Measurements from ENCODE around the gene APBA3. TPM values are rescaled to one million over a fixed set of nuclear protein-coding genes. Genes with fewer than 3 reads are reported as not detected.

Gene APBA3
- total and polyA plus RNA-seq, 11 donors: 8.8 to 28.7 (median 13.8) TPM

DNA sequence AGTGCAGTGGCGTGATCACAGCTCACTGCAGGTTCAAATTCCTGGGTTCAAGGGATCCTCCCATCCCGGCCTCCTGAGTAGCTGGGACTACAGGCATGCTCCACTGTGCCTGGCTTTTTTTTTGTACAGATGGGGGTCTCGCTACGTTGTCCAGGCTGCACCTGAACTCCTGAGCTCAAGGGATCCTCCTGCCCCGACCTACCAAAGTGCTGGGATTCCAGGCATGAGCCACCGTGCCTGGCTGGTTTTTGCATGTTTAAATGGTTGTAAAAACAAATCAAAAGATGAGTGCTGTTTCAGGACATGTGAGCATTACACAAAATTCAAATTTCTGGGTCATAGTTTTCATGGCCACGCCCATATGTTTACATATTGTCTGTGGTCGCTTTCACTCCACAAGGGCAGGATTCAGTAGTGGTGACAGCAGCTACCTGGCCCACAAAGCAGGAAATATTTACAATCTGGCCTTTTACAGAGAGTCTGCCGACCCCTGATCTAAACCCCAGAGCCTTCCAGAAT, 19.4 kb upstream of the APBA3 start:
- Histone ChIP-seq H3K9me3 (peaks cover 0 to 24% (median 21%) of the 10 kb centered on the region in 12 donors), H3K4me1 (peaks cover 0 to 11% (median 0%) of the 10 kb centered on the region in 12 donors), H3K36me3 (no peaks in the 10 kb centered on the region), H3K4me3 (no peak overlapping the region), H3K27me3 (peaks cover 6 to 39% (median 23%) of the 10 kb centered on the region in 9 donors), H3K27ac (no peak overlapping the region)
- WGBS, 4 donors: 89 to 93% (median 90%) methylated on average over 9 of the region's 9 CpGs
- intact Hi-C loops (cut with DNase I): loop anchor here in 1 of 10 donors (5.0 kb wide), 1 partner anchor 41 kb away; no protein-coding TSS in a partner anchor
- TF ChIP-seq POLR2A (IDR thresholded peaks at IDR 0.05): no peak
- TF ChIP-seq, protein P1, sequence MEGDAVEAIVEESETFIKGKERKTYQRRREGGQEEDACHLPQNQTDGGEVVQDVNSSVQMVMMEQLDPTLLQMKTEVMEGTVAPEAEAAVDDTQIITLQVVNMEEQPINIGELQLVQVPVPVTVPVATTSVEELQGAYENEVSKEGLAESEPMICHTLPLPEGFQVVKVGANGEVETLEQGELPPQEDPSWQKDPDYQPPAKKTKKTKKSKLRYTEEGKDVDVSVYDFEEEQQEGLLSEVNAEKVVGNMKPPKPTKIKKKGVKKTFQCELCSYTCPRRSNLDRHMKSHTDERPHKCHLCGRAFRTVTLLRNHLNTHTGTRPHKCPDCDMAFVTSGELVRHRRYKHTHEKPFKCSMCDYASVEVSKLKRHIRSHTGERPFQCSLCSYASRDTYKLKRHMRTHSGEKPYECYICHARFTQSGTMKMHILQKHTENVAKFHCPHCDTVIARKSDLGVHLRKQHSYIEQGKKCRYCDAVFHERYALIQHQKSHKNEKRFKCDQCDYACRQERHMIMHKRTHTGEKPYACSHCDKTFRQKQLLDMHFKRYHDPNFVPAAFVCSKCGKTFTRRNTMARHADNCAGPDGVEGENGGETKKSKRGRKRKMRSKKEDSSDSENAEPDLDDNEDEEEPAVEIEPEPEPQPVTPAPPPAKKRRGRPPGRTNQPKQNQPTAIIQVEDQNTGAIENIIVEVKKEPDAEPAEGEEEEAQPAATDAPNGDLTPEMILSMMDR (IDR thresholded peaks at IDR 0.05): no peak
- no peak for ATAC-seq
- DNase-seq: no peak

DNA sequence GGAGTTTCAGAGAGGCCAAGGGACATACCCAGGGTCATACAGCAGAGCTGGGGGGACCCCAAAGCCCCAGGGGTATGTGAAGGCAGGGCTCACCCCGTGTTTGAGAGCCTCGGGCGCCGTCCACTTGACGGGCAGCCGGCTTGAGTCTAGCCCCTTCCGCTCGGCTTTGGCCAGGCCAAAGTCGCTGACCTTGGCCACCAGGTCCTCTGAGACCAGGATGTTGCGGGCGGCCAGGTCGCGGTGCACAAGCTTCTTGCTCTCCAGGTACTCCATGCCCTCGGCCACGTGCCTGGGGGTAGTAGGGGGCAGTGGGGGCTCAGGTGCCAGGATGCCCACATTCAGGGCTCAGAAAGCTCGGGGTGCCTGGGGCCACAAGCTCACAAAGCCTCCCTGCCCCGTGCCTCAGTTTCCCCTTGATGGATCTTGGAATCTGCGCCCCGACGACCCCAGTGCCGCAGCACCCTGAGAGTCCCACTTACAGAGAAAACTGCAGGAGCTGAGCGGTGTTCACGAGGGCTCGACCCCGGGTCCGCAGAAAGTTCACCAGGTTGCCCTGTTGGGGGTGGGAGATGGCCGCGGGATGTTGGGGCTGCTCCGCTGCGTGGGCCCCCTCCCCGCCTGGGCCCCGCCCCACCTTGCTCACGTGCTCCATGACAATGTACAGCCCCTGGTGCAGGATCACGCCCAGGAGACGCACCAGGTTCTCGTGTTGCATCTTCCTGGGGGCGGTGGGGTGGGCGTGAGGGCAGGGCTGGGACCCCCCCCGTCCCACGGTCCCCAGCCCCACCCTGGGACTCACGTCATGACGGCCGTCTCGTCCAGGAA, 17.6 kb upstream of the APBA3 start:
- no peak overlapping the region for H3K4me3 ChIP-seq
- DNase-seq (no peak), ATAC-seq (no peak)
- intact Hi-C loops (cut with DNase I): loop anchor here in 1 of 10 donors (10.0 kb wide), 1 partner anchor 146 kb away; no protein-coding TSS in a partner anchor
- 72 to 91% (median 73%) methylated on average over 14 to 44 of the region's 44 CpGs for WGBS, 4 donors
- peaks cover 0 to 24% (median 21%) of the 10 kb centered on the region in 12 donors for H3K9me3 ChIP-seq
- no peaks in the 10 kb centered on the region for H3K36me3 ChIP-seq
- no peak overlapping the region for H3K27ac ChIP-seq
- no peaks in the 10 kb centered on the region for H3K4me1 ChIP-seq
- peaks cover 0 to 22% (median 8%) of the 10 kb centered on the region in 9 donors for H3K27me3 ChIP-seq
- TF ChIP-seq, protein P1 (IDR thresholded peaks at IDR 0.05): no peak
- no peak for TF ChIP-seq POLR2A (IDR thresholded peaks at IDR 0.05)

DNA sequence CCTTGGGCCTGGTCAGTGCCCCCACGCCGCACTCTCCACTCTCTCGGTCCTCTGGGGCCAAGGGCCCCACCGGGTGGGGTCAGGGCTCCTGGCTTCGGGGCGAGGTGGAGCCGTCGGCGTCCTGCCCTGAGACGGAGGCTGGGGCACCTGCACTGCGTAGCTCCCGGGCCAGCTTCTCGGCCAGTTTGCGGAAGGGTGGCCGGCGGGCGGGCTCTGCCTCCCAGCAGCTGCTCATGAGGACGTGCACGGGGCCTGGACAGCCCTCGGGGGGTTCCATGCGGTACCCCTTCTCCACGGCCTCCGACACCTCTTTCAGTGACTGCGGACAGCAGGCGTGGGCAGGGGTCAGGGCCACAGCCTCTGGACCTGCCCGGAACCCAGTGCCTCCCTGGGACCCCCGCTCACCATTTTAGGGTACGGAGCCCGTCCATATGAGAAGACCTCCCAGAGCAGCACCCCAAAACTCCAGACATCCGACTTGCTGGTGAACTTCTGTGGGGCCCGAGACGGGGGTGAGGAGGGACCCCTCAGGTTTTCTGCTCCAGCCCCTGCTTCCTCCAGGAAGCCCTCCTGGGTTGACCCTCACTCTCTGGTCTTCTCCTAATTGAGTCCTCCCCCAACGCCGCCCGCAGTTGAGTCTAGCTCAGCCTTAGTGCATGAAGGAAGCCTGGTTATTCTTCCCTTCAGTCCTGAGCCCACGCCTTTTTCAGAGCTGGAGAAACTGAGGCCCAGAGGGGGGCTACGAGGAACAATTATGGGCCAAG, 16.8 kb upstream of the APBA3 start:
- TF ChIP-seq, protein P1 (IDR thresholded peaks at IDR 0.05): no peak
- TF ChIP-seq POLR2A (IDR thresholded peaks at IDR 0.05): no peak
- H3K27me3 ChIP-seq: peaks cover 0 to 14% (median 0%) of the 10 kb centered on the region in 9 donors
- intact Hi-C loops (cut with DNase I): loop anchor here in 1 of 10 donors (10.0 kb wide), 1 partner anchor 147 kb away; no protein-coding TSS in a partner anchor
- WGBS, 4 donors: 86 to 88% (median 87%) methylated on average over 18 to 37 of the region's 37 CpGs
- no peak overlapping the region for H3K4me3 ChIP-seq
- no peaks in the 10 kb centered on the region for H3K4me1 ChIP-seq
- no peaks in the 10 kb centered on the region for H3K36me3 ChIP-seq
- peaks cover 0 to 24% (median 21%) of the 10 kb centered on the region in 12 donors for H3K9me3 ChIP-seq
- H3K27ac ChIP-seq: no peak overlapping the region
- ATAC-seq (no peak), DNase-seq (no peak)

All from heart left ventricle (tissue), 16 donors.